A549 (cell line): ENCODE measurements around the gene ERVMER34-1. TPM values are rescaled to one million over a fixed set of nuclear protein-coding genes. Genes with fewer than 3 reads are reported as not detected.

Experiments used
- ATAC-seq, 2 experiments: fragments of 200-7000 bp in 1 of 2; fragments of >200 bp in 1 of 2; cut with Nextera tagmentation in 1 of 2; cut with Tn5 transposase in 1 of 2; 3 replicates each; pipeline versions ENCODE4 v1.8.0 to v1.9.1; 2018 to 2020; ENCODE audit warnings: mild to moderate bottlenecking in 1 of 2, moderate library complexity in 1 of 2
- CTCF ChIA-PET: fragments of 300-600 bp; sonication (Branson Sonifier 250); formaldehyde crosslinking; extraction: SDS; loops from one replicate; lab custom pipeline; 2021; ENCODE audit warnings: antibody characterized with exemption, inconsistent platforms; lab: Yijun Ruan, JAX
- POLR2A ChIA-PET: fragments of 350-600 bp; formaldehyde crosslinking; extraction: SDS; loops from one replicate; lab custom pipeline; 2021; ENCODE audit warnings: antibody characterized with exemption, inconsistent platforms; lab: Yijun Ruan, JAX
- DNase-seq, 2 experiments: peaks; one replicate each; pipeline versions ENCODE4 v3.0.0 to v3.0.0-alpha.2; 2011 to 2016; ENCODE audit warnings: low read depth in 1 of 2, low spot score in 1 of 2
- FAIRE-seq: peaks from 2 replicates; lab custom pipeline; 2011; peaks lifted over from hg19 to GRCh38; lab: Jason Lieb, UNC
- H3K27ac ChIP-seq, 2 experiments: fragments of >200 bp; sonication (Bioruptor Twin); formaldehyde crosslinking; 3 replicates each; pipeline ENCODE4 v1.5.1; 2016 to 2017
- H3K4me1 ChIP-seq: fragments of >200 bp; sonication (Bioruptor Twin); formaldehyde crosslinking; 3 replicates; pipeline ENCODE4 v1.6.1; 2016
- H3K4me2 ChIP-seq: fragments of >200 bp; sonication (Bioruptor Twin); formaldehyde crosslinking; 3 replicates; pipeline ENCODE4 v1.6.1; 2016
- H3K4me3 ChIP-seq: fragments of >200 bp; sonication (Bioruptor Twin); formaldehyde crosslinking; 3 replicates; pipeline ENCODE4 v1.5.1; 2016
- H3K9me3 ChIP-seq: fragments of >200 bp; sonication (Bioruptor Twin); formaldehyde crosslinking; 3 replicates; pipeline ENCODE4 v1.6.1; 2016
- BHLHE40 ChIP-seq: IDR thresholded peaks from 2 replicates; pipeline ENCODE4 v1.6.1; 2012; ENCODE audit warnings: low read depth, low read length, inconsistent platforms
- CBX2 ChIP-seq: fragments of 200-600 bp; sonication (generic); IDR thresholded peaks from 2 replicates; pipeline ENCODE4 v1.6.1; 2016; ENCODE audit warnings: low read depth, mild to moderate bottlenecking, borderline replicate concordance
- CBX8 ChIP-seq: fragments of 200-600 bp; sonication (generic); IDR thresholded peaks from 2 replicates; pipeline ENCODE4 v1.6.1; 2016
- CHD2 ChIP-seq: fragments of 150-350 bp; IDR thresholded peaks from 2 replicates; pipeline ENCODE4 v1.6.1; 2014; ENCODE audit warnings: low read length; ENCODE audit not compliant: partially characterized antibody
- FOSL2 ChIP-seq, 2 experiments: fragments of 450-650 bp in 1 of 2; fragments of >200 bp in 1 of 2; sonication (Bioruptor Twin) in 1 of 2; formaldehyde crosslinking; IDR thresholded peaks; 2 replicates each; pipeline versions ENCODE4 v1.5.0 to v1.6.1; 2016 to 2020; ENCODE audit warnings: mild to moderate bottlenecking in 1 of 2, moderate library complexity in 1 of 2
- FOXS1 ChIP-seq: fragments of 250-450 bp; sonication (Bioruptor Pico); IDR thresholded peaks from 2 replicates; pipeline ENCODE4 v1.5.0; 2020; ENCODE audit warnings: mild to moderate bottlenecking, moderate library complexity
- GATA3 ChIP-seq: IDR thresholded peaks from 2 replicates; pipeline ENCODE4 v1.6.1; 2012; ENCODE audit warnings: borderline replicate concordance
- HDAC2 ChIP-seq: fragments of 200-600 bp; sonication (generic); IDR thresholded peaks from 2 replicates; pipeline ENCODE4 v1.6.1; 2016
- HOXB13 ChIP-seq: fragments of 250-450 bp; sonication (Bioruptor Pico); IDR thresholded peaks from 2 replicates; pipeline ENCODE4 v1.5.0; 2020; ENCODE audit warnings: low read depth, mild to moderate bottlenecking, moderate library complexity
- HOXB5 ChIP-seq: fragments of 250-450 bp; sonication (Bioruptor Pico); IDR thresholded peaks from 2 replicates; pipeline ENCODE4 v1.5.0; 2020; ENCODE audit warnings: mild to moderate bottlenecking, moderate library complexity
- JUN ChIP-seq, 2 experiments: fragments of >200 bp; sonication (Bioruptor Twin); formaldehyde crosslinking; IDR thresholded peaks; 2 replicates in 1 of 2; 3 replicates in 1 of 2; pipeline ENCODE4 v1.6.1; 2016 to 2017
- JUNB ChIP-seq: fragments of >200 bp; sonication (Bioruptor Twin); formaldehyde crosslinking; IDR thresholded peaks from 2 replicates; pipeline ENCODE4 v1.6.1; 2016
- KDM1A ChIP-seq: fragments of 200-600 bp; sonication (generic); IDR thresholded peaks from 2 replicates; pipeline ENCODE4 v1.6.1; 2016; ENCODE audit warnings: low read depth, mild to moderate bottlenecking
- MAZ ChIP-seq: fragments of 150-350 bp; IDR thresholded peaks from 2 replicates; pipeline ENCODE4 v1.6.1; 2014; ENCODE audit warnings: antibody characterized with exemption, low read depth, low read length, borderline replicate concordance
- NPAS2 ChIP-seq: fragments of 250-450 bp; sonication (Bioruptor Pico); IDR thresholded peaks from 2 replicates; pipeline ENCODE4 v1.8.0; 2022; ENCODE audit warnings: mild to moderate bottlenecking, moderate library complexity, borderline replicate concordance
- NR3C1 ChIP-seq: fragments of >200 bp; sonication (Bioruptor Twin); formaldehyde crosslinking; IDR thresholded peaks from 3 replicates; pipeline ENCODE4 v1.6.1; 2017
- PHF8 ChIP-seq: fragments of 200-600 bp; sonication (generic); IDR thresholded peaks from 2 replicates; pipeline ENCODE4 v1.6.1; 2016; ENCODE audit warnings: low read depth, mild to moderate bottlenecking, antibody characterized with exemption, moderate library complexity, borderline replicate concordance
- POLR2AphosphoS2 ChIP-seq: conservative IDR thresholded peaks from 2 replicates; pipeline ENCODE4 v1.6.1; 2012; ENCODE audit warnings: low read length, improper control_type of control experiment, inconsistent platforms
- RFX5 ChIP-seq: fragments of 450-650 bp; IDR thresholded peaks from 2 replicates; pipeline ENCODE4 v1.7.1; 2014; ENCODE audit warnings: antibody characterized with exemption, mild to moderate bottlenecking, moderate library complexity
- TFCP2L1 ChIP-seq: fragments of 250-450 bp; sonication (Bioruptor Pico); IDR thresholded peaks from 2 replicates; pipeline ENCODE4 v1.5.0; 2021; ENCODE audit warnings: mild to moderate bottlenecking
- ZFP36 ChIP-seq: fragments of 450-650 bp; IDR thresholded peaks from 2 replicates; pipeline ENCODE4 v1.6.1; 2014; ENCODE audit warnings: borderline replicate concordance; ENCODE audit not compliant: partially characterized antibody
- ZNF302 ChIP-seq: fragments of 250-450 bp; sonication (Bioruptor Pico); IDR thresholded peaks from 2 replicates; pipeline ENCODE4 v1.9.0; 2021; ENCODE audit warnings: inconsistent platforms, mild to moderate bottlenecking, moderate library complexity
- ZSCAN20 ChIP-seq: fragments of 250-450 bp; sonication (Bioruptor Pico); IDR thresholded peaks from 2 replicates; pipeline ENCODE4 v1.8.0; 2022; ENCODE audit warnings: mild to moderate bottlenecking, moderate library complexity
- WGBS: methylation state at CpG from one replicate; pipeline ENCODE4 v1.1.6; 2017; ENCODE audit errors: missing lambda C conversion rate; 5-methylcytosine and 5-hydroxymethylcytosine counted together
- polyA plus RNA-seq, 4 experiments: library from polyadenylated mRNA; depleted of rRNA in 3 of 4; stranded (reverse); fragments of >200 nt; fragmentation: RNase III in 1 of 4; extraction: RNeasy Plus Mini Kit Qiagen cat#74134 plus additional on column Dnase treatment in 1 of 4; gene quantifications; 2 replicates in 3 of 4; 3 replicates in 1 of 4; pipeline ENCODE4 v1.2.3, GENCODE V29; 2011 to 2017
- TF ChIP-seq, protein P1 (sequence below): fragments of 450-650 bp; IDR thresholded peaks from 2 replicates; pipeline ENCODE4 v1.6.1; 2014; ENCODE audit warnings: antibody characterized with exemption
- TF ChIP-seq, protein P2 (sequence below): IDR thresholded peaks from 2 replicates; pipeline ENCODE4 v1.6.1; 2012
- TF ChIP-seq, protein P3 (sequence below): fragments of 250-450 bp; sonication (Bioruptor Pico); IDR thresholded peaks from 2 replicates; pipeline ENCODE4 v1.5.0; 2021; ENCODE audit warnings: mild to moderate bottlenecking, moderate library complexity, borderline replicate concordance
- TF ChIP-seq, protein P4 (sequence below): IDR thresholded peaks from 2 replicates; pipeline ENCODE4 v1.6.1; 2012; ENCODE audit warnings: low read depth, borderline replicate concordance

ERVMER34-1 gene
- polyA plus RNA-seq, 2 of the 4 experiments (the other 2 are of a cell fraction), result 0.41 to 0.59 TPM

DNA sequence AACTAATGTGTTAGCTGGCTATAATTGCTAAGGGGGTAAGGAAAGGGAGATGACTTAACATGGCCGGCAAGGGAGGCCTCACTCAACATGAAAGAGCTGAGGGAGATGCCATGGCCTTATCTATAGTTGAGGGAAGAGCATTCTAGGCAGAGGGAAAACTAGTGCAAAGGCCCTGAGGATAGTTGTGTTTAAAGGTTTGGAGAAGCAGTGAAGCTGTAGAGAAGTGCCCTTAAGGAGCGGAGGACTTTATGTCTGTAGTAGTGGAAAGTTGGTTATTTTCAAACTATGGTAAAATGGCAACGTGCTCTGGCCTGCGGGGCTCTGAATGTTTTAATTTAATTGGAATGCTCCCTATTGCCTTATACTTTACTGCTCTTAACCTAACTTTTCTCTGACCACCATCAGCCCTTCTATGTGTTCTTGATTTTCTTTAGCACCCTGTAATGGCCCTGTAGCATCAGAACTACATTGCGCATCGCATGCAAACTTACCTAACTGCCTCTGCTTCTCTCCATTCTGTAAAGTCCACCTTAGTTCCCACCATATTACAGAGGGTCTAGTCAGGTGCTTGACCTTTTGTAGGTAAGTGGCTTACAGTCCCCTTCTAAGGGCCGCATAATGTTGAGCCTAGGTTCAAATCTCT lies 35.8 kb downstream of the ERVMER34-1 start:
- no peak for TF ChIP-seq FOSL2 (IDR thresholded peaks at IDR 0.05)
- TF ChIP-seq FOSL2 (CRISPR knock-in tag; IDR thresholded peaks at IDR 0.05), result no peak
- TF ChIP-seq ZFP36, result no peak
- TF ChIP-seq, protein P1, sequence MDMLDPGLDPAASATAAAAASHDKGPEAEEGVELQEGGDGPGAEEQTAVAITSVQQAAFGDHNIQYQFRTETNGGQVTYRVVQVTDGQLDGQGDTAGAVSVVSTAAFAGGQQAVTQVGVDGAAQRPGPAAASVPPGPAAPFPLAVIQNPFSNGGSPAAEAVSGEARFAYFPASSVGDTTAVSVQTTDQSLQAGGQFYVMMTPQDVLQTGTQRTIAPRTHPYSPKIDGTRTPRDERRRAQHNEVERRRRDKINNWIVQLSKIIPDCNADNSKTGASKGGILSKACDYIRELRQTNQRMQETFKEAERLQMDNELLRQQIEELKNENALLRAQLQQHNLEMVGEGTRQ, result no peak
- TF ChIP-seq ZSCAN20 (CRISPR knock-in tag), result no peak
- no peak for TF ChIP-seq KDM1A
- TF ChIP-seq CHD2, result no peak
- TF ChIP-seq MAZ, result no peak
- TF ChIP-seq TFCP2L1, result no peak
- no peak for TF ChIP-seq ZNF302 (CRISPR knock-in tag)
- TF ChIP-seq JUNB, result no peak
- TF ChIP-seq FOXS1, result no peak
- TF ChIP-seq JUN (IDR thresholded peaks at IDR 0.05), result no peak
- no peak for TF ChIP-seq GATA3
- TF ChIP-seq, protein P2, sequence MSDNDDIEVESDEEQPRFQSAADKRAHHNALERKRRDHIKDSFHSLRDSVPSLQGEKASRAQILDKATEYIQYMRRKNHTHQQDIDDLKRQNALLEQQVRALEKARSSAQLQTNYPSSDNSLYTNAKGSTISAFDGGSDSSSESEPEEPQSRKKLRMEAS, result no peak
- TF ChIP-seq, all 56 proteins: peak for 0
- H3K4me3 ChIP-seq, result no peak overlapping the region
- no peak overlapping the region for H3K27ac ChIP-seq
- FAIRE-seq, result no peak
- ATAC-seq, result no peak
- H3K4me2 ChIP-seq, result peak overlapping the region; percentile 73; the same call in 2 of the 3 replicates
- no peaks in the 10 kb centered on the region for H3K9me3 ChIP-seq
- ChIA-PET POLR2A (no interaction called here), CTCF (no interaction called here)
- DNase-seq, result no peak
- H3K4me1 ChIP-seq, result peaks cover 23% of the 10 kb centered on the region
- 93% methylated on average over 7 of the region's 7 CpGs for WGBS

DNA sequence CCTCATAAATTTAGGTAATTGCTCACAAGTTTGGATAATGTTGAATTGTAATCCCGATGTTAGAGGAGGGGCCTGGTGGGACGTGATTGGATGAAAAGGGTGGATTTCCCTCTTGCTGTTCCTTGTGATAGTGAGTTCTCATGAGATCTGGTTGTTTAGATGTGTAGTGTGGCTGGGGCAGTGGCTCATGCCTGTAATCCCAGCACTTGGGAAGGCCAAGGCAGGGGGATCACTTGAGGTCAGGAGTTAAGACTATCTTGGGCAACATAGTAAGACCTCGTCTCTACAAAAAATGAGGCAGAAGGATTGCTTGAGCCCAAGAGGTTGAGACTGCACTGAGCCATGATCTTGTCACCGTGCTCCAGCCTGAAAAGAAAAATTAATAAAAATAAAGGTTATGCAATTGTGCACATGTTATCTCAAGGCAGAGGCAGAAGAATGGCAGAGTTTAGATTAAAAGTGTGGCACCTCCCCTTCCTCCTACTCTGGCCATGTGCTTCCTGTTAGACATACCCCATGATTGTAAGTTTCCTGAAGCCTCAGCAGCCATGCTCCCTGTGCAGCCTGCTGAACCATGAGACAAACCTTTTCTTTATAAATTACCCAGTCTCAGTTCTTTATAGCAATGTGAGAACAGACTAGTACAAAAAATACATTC lies 36.5 kb downstream of the ERVMER34-1 start:
- TF ChIP-seq RFX5 (no peak), HOXB13 (CRISPR knock-in tag) (no peak), POLR2AphosphoS2 (no peak), CBX8 (no peak), JUNB (no peak), HOXB5 (no peak), PHF8 (no peak), NR3C1 (no peak), CBX2 (no peak), KDM1A (no peak), CHD2 (no peak), BHLHE40 (no peak), HDAC2 (no peak), TFCP2L1 (no peak), NPAS2 (CRISPR knock-in tag) (no peak)
- TF ChIP-seq, protein P1, result no peak
- TF ChIP-seq, protein P3, sequence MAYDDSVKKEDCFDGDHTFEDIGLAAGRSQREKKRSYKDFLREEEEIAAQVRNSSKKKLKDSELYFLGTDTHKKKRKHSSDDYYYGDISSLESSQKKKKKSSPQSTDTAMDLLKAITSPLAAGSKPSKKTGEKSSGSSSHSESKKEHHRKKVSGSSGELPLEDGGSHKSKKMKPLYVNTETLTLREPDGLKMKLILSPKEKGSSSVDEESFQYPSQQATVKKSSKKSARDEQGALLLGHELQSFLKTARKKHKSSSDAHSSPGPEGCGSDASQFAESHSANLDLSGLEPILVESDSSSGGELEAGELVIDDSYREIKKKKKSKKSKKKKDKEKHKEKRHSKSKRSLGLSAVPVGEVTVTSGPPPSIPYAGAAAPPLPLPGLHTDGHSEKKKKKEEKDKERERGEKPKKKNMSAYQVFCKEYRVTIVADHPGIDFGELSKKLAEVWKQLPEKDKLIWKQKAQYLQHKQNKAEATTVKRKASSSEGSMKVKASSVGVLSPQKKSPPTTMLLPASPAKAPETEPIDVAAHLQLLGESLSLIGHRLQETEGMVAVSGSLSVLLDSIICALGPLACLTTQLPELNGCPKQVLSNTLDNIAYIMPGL (CRISPR knock-in tag), result no peak
- TF ChIP-seq, protein P4, sequence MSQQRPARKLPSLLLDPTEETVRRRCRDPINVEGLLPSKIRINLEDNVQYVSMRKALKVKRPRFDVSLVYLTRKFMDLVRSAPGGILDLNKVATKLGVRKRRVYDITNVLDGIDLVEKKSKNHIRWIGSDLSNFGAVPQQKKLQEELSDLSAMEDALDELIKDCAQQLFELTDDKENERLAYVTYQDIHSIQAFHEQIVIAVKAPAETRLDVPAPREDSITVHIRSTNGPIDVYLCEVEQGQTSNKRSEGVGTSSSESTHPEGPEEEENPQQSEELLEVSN, result no peak
- Histone ChIP-seq H3K27ac (0 out of 6 replicates have a peak overlapping the region, but pooled peaks of 1 of the 2 experiments have one; percentile 10), H3K4me1 (peaks cover 23% of the 10 kb centered on the region), H3K4me3 (no peak overlapping the region), H3K4me2 (peak overlapping the region; percentile 73), H3K9me3 (no peaks in the 10 kb centered on the region)
- ChIA-PET POLR2A (no interaction called here), CTCF (no interaction called here)
- FAIRE-seq (no peak), DNase-seq (no peak), ATAC-seq (no peak)
- 94% methylated on average over 4 of the region's 4 CpGs for WGBS
